ENCODE measurements around the gene PRKAG2. TPM values are rescaled to one million over a fixed set of nuclear protein-coding genes. Genes with fewer than 3 reads are reported as not detected.

PRKAG2 gene
- total and polyA plus RNA-seq, 4 donors: 3.6 to 25.1 (median 16.8) TPM

GRCh38 chr7:151767557-151767956, 109.4 kb downstream of the PRKAG2 start:
- Histone ChIP-seq H3K9ac (ENCODE audit: low read depth in 1 of 2, low read length in 2 of 2) (no peak overlapping the region), H3K27ac (ENCODE audit: low read depth in 1 of 2, low read length in 2 of 2) (no peak overlapping the region), H3K36me3 (ENCODE audit: control insufficient read depth in 4 of 4, insufficient read depth in 3 of 4, low read depth in 1 of 4, low read length in 3 of 4) (peaks cover 0 to 18% (median 10%) of the 10 kb centered on the region in 4 donors), H3K4me1 (ENCODE audit: control insufficient read depth in 4 of 4, insufficient read depth in 4 of 4, low read length in 3 of 4) (peaks cover 0 to 2% (median 0%) of the 10 kb centered on the region in 4 donors), H3K9me3 (ENCODE audit: control insufficient read depth in 4 of 4, low read length in 3 of 4) (no peaks in the 10 kb centered on the region), H3K4me3 (ENCODE audit: low read depth in 1 of 3, low read length in 3 of 3) (no peak overlapping the region), H3K27me3 (ENCODE audit: control insufficient read depth in 4 of 4, insufficient read depth in 4 of 4, low read length in 3 of 4) (no peaks in the 10 kb centered on the region)
- 95% methylated on average over 4 of the region's 4 CpGs for WGBS
- TF ChIP-seq JUND (IDR thresholded peaks at IDR 0.05) (no peak), FOXA1 (IDR thresholded peaks at IDR 0.05) (no peak), RXRA (IDR thresholded peaks at IDR 0.05) (no peak), HNF4G (IDR thresholded peaks at IDR 0.05) (no peak), FOXA2 (IDR thresholded peaks at IDR 0.05) (no peak), TAF1 (conservative IDR thresholded peaks at IDR 0.05) (no peak)
- DNase-seq (ENCODE audit: low spot score): no peak

- Histone ChIP-seq H3K27ac (ENCODE audit: low read depth in 1 of 2, low read length in 2 of 2) (no peak overlapping the region), H3K4me1 (ENCODE audit: control insufficient read depth in 4 of 4, insufficient read depth in 4 of 4, low read length in 3 of 4) (peaks cover 0 to 2% (median 0%) of the 10 kb centered on the region in 4 donors), H3K27me3 (ENCODE audit: control insufficient read depth in 4 of 4, insufficient read depth in 4 of 4, low read length in 3 of 4) (no peaks in the 10 kb centered on the region), H3K36me3 (ENCODE audit: control insufficient read depth in 4 of 4, insufficient read depth in 3 of 4, low read depth in 1 of 4, low read length in 3 of 4) (peaks cover 0 to 11% (median 8%) of the 10 kb centered on the region in 4 donors), H3K9me3 (ENCODE audit: control insufficient read depth in 4 of 4, low read length in 3 of 4) (no peaks in the 10 kb centered on the region), H3K4me3 (ENCODE audit: low read depth in 1 of 3, low read length in 3 of 3) (no peak overlapping the region), H3K9ac (ENCODE audit: low read depth in 1 of 2, low read length in 2 of 2) (no peak overlapping the region)
- 93% methylated on average over 13 of the region's 13 CpGs for WGBS
- DNase-seq (ENCODE audit: low spot score): no peak
- TF ChIP-seq REST (IDR thresholded peaks at IDR 0.05) (no peak), HNF4G (IDR thresholded peaks at IDR 0.05) (no peak), HNF4A (conservative IDR thresholded peaks at IDR 0.05) (no peak), ATF3 (IDR thresholded peaks at IDR 0.05) (no peak), SP1 (IDR thresholded peaks at IDR 0.05) (no peak), NR2F2 (IDR thresholded peaks at IDR 0.05) (no peak), GABPA (IDR thresholded peaks at IDR 0.05 in 1 of 2, conservative IDR thresholded peaks at IDR 0.05 in 1 of 2) (no peak), RXRA (IDR thresholded peaks at IDR 0.05) (no peak), ZBTB33 (IDR thresholded peaks at IDR 0.05) (no peak), EGR1 (IDR thresholded peaks at IDR 0.05; ENCODE audit: low read depth in 2 of 2) (no peak), FOXA1 (IDR thresholded peaks at IDR 0.05) (no peak), YY1 (IDR thresholded peaks at IDR 0.05) (no peak), FOXA2 (IDR thresholded peaks at IDR 0.05) (no peak), RAD21 (IDR thresholded peaks at IDR 0.05) (no peak), TAF1 (conservative IDR thresholded peaks at IDR 0.05) (no peak), JUND (IDR thresholded peaks at IDR 0.05) (no peak)
- TF ChIP-seq, protein P1, sequence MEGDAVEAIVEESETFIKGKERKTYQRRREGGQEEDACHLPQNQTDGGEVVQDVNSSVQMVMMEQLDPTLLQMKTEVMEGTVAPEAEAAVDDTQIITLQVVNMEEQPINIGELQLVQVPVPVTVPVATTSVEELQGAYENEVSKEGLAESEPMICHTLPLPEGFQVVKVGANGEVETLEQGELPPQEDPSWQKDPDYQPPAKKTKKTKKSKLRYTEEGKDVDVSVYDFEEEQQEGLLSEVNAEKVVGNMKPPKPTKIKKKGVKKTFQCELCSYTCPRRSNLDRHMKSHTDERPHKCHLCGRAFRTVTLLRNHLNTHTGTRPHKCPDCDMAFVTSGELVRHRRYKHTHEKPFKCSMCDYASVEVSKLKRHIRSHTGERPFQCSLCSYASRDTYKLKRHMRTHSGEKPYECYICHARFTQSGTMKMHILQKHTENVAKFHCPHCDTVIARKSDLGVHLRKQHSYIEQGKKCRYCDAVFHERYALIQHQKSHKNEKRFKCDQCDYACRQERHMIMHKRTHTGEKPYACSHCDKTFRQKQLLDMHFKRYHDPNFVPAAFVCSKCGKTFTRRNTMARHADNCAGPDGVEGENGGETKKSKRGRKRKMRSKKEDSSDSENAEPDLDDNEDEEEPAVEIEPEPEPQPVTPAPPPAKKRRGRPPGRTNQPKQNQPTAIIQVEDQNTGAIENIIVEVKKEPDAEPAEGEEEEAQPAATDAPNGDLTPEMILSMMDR (IDR thresholded peaks at IDR 0.05; ENCODE audit: low read depth, low read length, missing input control): no peak
- TF ChIP-seq, protein P2, sequence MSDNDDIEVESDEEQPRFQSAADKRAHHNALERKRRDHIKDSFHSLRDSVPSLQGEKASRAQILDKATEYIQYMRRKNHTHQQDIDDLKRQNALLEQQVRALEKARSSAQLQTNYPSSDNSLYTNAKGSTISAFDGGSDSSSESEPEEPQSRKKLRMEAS (IDR thresholded peaks at IDR 0.05): no peak
Observed at GRCh38 chr7:151764056-151764920, 112.6 kb downstream of the PRKAG2 start.
